Stimulated activated CD4-positive, alpha-beta T cell treated with anti-CD3 and anti-CD28 coated beads, Interleukin-12 subunit alpha, Interleukin-12 subunit beta, amount 100 ng/mL, for 48 hours (primary cell): ENCODE measurements around the gene GPD1L.
A peak's percentile ranks its signal among the peaks of the same experiment; 100 is the strongest.
"Not testable (repeated sequence)": the region's sequence is repeated elsewhere in the genome, so short reads cannot be mapped to it uniquely, and the experiment has no call there.

Experiments used
- DNase-seq, 3 donors: peaks; one replicate each; pipeline ENCODE4 v3.0.0-alpha.2; 2020; ENCODE audit warnings: low read depth in 2 of 3, low spot score in 1 of 3

GPD1L gene

DNA sequence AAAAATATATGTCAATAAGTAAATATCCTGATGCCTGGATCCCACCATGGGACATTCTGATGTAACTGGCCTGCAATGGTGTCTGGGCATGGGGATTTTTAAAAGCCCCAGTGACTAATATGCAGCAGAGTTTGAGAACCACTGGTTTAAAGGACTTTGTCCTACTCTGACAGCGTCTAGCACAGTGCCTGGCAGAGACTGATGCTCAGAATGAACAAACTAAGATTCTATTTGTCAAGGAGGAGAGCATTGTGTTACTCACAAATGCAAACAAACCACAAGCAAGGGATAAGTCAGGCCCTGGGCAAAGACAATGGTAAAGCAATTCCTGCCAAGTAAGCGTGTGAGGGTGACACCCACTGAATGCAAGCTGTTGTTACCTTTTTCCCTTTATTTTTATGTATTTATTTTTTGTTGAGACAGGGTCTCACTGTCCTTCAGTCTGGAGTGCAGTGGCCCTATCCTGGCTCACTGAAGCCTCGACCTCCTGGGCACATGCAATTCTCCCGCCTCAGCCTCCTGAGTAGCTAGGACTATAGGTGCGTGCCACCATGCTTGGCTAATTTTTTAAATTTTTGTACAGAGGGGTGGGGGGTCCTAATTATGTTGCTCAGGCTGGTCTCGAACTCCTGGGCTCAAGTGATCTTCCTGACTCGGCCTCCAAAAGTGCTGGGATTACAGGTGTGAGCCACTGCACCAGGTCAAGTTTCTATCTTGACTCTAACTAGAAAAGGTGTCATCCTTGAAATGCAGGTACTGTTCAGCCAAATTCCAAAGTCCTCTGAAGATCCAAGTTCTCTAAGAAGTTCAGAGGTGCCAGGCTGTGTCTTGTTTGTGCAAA is 909 bp upstream of the GPD1L start:
- no peak for DNase-seq

DNA sequence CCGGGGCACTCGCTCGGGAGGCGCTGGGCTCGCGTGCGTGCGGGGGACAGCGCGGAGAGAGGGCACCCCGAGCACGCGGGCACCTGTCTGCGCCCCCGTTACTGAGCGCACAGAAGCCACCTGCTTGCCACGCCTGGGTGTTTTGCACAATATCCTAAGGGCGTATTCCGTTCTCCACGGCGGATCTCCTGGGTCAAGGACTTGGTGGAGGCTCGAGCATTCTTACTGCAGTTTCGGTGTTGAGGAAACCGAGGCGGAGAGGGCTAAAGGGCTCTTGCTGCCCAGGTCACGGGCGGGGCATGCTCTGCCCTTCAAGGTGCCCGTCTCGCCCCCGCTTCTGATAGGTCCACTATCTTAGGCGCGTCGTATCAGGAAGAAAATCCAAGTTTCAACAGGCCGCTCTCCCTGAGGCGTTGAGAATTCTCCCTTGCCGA is 526 bp downstream of the GPD1L start:
- DNase-seq = no peak

DNA sequence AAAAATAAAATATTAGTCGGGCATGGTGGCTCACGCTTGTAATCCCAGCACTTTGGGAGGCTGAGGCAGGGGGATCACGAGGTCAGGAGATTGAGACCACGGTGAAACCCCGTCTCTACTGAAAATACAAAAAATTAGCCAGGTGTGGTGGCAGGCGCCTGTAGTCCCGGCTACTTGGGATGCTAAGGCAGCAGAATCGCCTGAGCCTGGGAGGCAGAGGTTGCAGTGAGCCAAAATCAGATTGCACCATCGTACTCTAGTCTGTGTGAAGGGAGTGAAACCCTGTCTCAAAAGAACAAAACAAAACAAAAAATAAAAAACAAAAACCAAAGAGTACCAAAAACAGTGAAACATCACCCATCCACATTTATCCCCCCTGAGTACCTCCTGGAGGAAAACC is 1.8 kb downstream of the GPD1L start:
- not testable (repeated sequence) for DNase-seq

DNA sequence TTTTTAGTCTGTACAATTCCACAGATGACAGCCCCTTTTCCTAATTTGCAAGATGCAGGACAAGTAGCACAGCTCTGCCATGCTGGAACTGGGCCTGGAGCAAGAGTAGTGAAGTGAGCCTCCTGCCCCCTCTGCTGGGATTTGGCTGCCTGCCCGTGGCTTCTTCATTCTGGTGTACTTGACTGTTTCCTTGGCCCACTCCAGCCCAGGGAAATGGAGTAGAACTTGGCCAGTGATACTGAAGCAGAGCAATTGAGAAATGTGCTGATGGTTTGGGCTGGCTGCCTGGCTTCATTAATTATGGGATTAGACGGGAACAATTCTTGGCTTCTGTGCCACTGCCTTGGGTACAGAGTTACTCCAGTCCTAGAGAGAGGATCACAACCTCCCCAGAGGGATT is 2.8 kb downstream of the GPD1L start:
- no peak for DNase-seq

DNA sequence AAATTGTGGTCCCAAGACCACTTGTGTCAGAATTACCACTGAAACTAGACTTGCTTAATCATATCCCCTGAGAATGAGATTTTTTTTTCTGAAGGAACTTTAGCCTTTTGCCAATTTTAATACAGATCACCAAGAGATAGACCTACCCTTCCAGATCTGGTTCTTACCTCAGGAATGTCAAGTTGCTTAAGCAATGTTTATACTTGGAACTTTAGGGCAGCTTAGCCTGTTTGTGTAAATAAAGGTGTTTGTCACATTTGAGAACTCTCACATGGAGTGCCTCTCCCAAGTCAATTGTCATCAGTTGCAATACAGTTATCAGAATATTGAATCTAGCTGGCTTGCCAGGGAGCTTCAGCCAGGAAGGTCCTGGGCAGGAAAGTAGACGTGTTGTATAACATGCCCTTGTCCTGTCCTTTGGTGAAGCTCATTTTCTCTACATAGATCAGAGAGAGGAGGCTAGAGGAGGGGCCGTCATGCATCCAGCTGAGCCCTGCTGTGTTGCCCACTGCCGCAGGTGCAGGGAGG is 3.9 kb downstream of the GPD1L start:
- DNase-seq = no peak

DNA sequence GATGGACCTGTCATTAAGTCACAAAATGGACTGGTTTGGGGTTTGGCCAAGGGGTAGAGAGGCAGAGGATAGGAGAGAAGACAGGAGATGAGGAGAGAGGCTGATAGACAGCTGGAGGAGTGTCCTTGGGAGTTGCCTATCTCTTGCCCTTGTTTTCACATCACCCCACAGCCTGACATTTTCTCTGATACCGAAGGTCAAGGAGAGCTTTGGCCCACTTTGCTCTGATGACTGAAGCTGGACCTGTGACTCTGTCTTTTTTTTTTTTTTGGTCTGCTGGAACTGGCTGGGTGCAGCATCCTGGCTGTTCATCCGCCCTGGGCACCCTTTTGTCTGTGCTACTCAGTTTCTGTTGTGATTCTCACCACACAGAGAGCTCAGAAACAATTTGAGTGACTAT is 5.1 kb downstream of the GPD1L start:
- no peak for DNase-seq

DNA sequence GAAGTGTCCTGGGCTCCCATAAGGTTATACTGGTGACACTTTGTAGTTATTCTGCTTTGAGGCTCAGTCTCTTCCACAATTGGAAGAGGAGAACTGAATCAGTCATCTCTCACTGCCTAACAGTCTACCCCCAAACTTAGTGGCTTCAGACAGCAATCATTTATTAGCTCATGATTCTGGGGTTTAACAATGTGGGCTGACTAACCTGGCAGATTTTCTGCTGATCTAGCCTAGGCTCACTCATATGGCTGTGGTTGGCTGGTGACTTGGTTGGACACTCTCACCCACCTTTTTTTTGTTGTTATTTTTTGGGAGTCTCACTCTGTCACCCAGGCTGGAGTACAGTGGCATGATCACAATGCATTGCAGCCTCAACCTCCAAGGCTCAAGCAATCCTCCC is 7.1 kb downstream of the GPD1L start:
- no peak for DNase-seq

DNA sequence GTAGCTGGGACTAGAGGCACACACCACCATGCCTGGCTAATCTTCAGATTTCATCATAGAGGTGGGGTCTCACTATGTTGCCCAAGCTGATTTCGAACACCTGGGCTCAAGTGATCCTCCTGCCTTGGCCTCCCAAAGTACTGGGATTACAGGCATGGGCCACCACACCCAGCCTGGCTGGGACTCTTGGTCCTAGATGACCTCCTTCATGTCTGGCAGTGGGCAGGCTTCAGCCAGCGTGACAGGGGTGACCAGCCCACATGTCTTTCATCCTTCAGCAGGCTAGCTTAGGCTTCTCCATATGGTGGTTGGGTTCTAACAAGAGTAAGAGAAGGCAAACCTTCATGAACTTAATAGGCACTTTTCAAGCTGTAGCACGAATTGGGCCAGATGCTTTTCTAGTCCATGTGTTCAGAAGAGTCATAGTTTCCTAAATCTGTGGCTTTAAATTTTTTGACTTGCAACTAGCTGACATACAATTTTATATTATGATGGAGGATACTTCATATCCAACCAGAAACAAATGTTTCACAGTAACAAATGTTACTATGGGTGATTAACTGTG is 7.6 kb downstream of the GPD1L start:
- no peak for DNase-seq

DNA sequence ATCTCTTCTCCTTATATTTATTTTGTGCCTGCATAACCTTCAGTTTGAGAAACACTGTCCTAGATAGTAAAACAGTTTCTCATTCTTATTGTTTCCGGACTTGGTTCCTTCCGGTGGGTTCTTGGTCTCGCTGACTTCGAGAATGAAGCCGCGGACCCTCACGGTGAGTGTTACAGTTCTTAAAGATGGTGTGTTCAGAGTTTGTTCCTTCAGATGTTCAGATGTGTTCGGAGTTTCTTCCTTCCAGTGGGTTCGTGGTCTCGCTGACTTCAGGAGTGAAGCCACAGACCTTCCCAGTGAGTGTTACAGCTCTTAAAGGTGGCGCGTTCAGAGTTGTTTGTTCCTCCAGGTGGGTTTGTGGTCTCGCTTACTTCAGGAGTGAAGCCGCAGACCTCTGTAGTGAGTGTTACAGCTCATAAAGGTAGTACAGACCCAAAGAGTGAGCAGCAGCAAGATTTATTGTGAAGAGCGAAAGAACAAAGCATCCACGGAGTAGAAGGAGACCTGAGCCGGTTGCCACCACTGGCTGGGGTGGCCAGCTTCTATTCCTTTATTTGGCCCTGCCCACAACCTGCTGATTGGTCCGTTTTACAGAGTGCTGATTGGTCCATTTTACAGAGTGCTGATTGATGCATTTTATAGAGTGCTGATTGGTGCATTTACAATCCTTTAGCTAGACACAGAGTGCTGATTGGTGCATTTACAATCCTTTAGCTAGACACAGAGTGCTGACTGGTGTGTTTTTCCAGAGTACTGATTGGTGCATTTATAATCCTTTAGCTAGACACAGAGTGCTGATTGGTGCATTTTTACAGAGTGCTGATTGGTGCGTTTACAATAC is 8.3 kb downstream of the GPD1L start:
- DNase-seq = peak; percentile 38 to 50 (median 43)

DNA sequence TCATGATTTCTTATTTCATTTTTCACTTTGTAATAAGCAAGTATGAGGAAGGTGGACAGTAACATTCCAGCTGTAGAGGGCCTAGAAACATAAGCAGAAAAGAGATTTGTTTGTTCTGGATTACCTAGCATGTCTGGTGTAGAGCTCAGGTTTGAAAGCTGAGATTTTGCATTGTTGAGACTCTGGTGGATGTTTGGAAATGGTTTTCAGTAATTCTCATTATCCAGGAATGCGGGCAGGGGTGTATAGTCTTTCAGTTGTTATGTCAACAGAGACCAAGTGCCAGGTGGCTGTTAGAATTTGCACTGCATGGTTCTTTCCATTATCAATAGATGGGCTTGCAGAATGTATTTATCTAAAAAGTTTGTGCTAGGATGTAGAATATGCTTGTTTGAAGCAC is 10.9 kb downstream of the GPD1L start:
- no peak for DNase-seq

DNA sequence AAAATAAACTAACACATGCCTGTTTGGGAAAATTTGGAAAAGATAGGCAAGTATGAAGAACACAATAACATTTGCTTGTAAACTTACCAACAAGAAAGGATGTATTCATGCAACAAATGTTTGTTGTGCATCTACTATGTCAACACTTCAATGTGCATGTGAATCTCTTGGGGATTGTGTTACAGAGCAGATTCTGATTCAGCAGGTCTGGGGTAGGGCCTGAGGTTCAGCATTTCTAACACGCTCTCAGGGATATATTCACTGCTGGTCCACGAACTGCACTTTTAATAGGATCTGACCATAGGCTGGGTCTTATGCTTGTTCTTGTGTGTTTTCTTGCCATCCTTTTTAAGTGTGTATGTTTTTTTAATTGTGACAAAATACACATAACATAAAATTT is 11.8 kb downstream of the GPD1L start:
- no peak for DNase-seq

DNA sequence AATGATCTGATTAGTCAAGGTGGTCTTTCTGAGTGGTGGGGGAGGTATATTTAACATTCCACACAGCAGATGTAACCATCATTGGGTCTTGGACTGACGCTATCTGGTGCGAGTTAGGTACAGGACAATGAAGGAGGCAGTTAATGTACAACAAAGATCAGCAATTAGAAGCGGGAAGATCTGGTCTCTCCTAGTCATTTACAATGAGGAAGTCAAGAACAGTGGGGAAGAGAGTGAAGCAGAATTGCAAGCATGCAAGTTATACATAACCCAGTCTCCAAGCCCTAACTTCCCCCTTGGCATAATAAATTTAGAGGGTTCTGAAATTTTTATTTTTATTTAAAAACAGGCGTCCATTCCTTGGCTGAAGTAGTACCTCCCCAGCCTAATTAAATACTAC is 14.1 kb downstream of the GPD1L start:
- DNase-seq = no peak

DNA sequence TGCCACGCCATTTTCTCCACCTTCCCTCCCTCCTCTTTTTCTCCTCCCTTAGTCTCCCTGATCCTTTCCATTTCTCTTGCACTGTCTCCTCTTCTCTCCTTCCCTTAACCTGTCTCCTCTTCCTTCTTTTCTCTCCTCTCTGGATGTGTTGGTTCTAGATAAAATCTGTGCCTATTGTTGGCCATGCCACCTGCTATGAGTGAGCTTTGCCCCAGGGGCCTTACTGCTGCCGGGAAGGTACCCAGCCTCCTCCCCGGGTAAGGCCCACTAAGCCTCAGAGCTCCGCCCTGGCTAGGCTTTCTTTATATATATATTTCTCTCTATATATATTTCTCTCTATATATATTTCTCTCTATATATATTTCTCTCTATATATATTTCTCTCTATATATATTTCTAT is 14.7 kb downstream of the GPD1L start:
- DNase-seq = no peak

DNA sequence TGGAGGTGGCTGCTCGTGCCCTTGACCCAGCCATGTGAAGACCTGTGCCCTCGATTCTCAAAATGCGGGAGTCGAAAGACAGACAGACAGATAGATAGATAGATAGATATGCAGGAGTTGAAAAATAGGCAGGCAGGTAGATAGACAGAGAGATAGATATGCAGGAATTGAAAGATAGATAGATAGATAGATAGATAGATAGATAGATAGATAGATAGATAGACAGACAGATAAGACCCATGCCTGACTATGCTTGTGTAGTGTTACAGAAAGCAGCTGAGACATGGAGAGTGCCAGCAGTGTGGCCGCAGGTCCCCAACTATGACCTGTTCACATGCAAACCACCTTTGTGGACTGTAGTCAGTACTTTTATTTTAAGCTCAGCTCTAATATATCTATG is 17.2 kb downstream of the GPD1L start:
- no peak for DNase-seq

DNA sequence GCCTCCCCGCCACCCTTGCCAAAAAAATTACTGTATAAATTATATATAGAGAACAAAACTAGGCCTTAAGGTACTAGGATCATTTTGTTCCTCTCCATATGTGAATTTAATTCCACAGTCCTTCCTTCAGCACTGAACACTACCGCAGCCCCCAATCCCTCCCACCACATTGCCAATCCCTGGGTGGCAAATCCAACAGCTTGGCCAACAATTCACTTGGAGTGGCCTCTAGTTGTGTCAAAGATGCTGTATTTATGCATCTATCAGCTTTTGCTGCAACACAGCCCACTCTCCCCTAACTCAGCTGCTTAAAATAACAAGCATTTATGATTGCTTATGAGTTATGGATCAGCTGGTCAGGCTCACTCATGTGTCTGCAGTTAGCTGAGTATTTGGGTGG is 18.6 kb downstream of the GPD1L start:
- no peak for DNase-seq

DNA sequence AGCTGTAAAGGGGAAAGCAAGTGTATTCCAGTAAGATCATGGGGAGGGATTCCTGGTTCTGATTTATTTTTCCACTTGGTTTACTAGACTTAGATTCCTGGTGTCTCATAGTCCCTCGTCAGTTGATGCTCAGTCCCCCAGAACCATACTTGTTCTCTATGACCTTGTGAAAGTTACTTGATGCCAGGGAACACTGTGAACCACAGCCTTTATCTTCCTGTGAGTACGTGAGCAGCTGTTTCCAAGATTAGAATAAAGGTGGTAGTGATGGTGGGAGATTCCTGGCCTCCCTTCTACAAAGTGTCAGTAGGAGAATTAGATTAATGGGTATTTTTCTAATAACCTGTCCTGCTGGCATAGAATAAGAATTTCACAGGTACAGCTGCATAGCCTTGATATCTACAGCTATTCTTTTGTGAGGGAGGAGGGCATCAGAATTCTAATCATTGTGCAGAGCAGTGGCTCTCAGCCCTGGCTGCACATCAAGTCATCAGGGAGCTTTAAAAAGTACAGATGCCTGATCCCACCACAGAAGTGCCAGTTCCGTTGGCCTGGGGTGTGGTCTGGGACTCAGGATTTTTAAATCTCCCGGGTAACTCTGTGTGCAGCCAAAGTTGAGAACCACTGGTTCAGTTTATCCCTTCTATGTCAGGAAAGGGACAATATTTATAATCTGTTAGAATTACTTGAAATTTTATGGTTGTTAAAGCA is 20.0 kb downstream of the GPD1L start:
- DNase-seq = no peak

DNA sequence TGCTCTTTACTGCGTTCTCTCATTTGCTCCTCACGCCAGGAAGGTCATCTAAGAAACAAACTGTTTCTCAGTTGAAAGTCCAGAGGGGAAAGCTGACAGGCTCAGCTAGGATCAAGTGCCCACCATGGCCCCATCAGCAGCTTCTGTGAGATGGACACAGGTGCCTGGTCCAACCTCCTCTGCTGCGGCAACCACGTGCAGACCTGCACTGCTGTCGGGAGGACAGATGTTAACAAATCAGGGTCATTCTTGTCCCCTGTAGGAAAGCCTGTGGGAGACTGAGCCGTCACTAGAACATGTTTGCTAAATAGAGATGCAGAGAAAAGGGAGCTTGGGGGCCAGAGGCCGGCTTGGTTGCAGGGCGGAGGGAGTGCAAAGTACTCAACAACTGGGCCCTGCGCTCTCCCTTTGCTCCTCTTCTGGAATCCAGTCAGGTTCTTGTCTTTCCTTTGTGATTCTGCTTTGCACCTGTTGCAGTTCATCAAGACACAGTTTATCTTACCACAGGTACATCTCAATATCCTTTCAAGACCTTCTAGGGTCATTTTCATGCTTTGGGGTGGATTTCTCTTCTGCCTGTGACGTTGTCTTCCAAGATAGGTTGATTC is 20.9 kb downstream of the GPD1L start:
- no peak for DNase-seq

DNA sequence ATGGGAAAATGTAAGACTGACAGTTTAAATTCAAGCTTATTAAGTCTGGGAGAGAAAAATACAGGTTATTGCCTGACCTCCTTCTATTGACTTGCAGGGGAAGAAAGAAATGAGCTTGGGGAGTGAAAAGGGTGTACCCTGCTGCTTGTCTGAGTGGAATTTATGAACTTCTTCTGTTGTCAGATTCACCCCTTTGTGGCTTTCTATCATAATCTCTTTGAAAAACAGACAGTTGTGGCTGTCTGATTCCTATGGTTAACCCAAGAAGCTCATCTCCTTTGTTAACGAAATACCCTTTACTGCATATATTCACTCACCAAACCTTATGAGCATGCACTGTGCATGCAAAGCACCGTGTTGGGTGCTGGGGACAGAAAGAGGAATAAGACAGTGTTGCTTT is 22.5 kb downstream of the GPD1L start:
- no peak for DNase-seq

DNA sequence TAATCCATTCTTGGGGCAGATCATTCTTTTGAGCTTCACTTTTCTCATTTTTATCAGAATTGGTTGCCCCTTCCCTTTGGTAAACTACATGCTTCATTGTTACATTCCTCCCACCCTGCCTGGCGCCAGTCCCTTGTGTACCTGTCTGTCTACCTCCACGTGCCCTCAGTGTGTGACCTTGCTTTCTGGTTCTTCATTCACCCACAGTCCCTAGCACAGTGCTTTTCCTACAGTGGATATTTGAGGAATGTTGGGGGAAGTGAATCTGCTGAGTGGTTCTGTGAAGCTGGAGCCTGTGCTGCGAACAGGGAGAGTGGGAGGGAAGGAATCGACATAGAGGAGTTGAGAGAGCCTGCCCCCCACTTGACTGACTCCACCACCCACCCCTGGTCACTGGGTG is 23.4 kb downstream of the GPD1L start:
- DNase-seq = no peak

DNA sequence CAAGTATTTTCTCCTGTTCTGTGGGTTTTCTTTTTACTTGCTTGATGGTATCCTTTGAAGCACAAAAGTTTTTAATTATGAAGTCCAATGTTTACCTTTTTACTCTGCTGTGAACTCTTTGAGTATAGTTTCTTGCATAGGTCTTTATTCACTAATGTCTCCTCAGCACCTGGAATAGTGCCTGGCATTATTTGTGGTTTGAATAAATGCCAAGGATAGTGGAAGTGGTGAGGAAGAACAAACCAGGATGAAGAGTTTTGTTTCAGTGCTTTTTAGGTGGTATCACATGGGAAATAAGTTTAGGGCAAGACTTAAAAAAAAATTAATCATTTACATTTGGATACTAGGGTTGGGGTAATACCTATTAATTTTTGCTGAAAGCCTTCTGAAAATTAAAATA is 25.7 kb downstream of the GPD1L start:
- DNase-seq = no peak

DNA sequence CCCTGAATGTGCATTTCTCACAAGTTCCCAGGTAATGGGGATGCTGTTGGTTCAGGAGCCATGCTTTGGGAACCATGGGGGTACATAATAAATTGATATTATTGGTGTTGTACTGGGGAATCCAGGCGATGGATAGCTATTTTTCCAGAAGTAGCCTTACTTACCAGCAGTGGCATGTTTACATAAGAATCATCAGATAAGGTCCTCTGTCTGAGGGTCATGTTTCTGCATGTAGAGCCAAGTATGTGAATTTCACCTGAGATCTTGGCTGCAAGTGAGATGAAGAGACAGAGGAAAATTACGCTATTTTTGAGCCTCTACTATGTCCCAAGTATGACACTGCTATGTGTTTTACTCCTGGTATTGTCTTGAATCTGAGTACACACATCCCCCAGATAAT is 26.3 kb downstream of the GPD1L start:
- no peak for DNase-seq
